ENCODE results near the gene CRIM1.
A peak's percentile ranks its signal among the peaks of the same experiment; 100 is the strongest.
"Not testable (repeated sequence)": the region's sequence is repeated elsewhere in the genome, so short reads cannot be mapped to it uniquely, and the experiment has no call there.

CRIM1 gene

DNA sequence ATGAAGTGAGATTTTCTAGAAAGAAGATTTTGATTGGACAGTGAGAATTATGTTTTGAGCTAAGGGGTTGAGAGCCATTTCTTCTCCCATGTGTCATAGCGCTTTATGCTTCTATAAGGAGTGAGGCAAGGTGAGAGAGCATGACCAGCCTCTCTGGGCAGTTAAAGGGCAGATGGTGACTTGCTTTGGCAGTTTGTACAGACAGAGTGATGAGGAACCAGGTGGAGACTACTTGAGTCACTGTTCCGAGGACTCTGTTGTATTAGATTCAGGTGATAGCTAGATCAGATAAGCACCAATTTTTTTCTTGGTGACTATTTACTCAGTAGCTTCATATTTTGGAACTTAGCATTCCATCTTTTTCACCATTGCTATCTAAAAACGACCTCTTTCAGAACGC is 4.5 kb downstream of the CRIM1 start:
- H3K27ac ChIP-seq: peak overlapping the region; percentile 48; the same call in 1 of the 2 replicates
- TF ChIP-seq CTCF (conservative IDR thresholded peaks at IDR 0.05) (no peak), ZFX (IDR thresholded peaks at IDR 0.05) (no peak)

- TF ChIP-seq ZFX (IDR thresholded peaks at IDR 0.05): no peak
- no peak for TF ChIP-seq CTCF (conservative IDR thresholded peaks at IDR 0.05)
- H3K27ac ChIP-seq: peak overlapping the region; percentile 48; the same call in 1 of the 2 replicates
Measured at GRCh38 chr2:36360834-36361233, 5.3 kb downstream of the CRIM1 start.

DNA sequence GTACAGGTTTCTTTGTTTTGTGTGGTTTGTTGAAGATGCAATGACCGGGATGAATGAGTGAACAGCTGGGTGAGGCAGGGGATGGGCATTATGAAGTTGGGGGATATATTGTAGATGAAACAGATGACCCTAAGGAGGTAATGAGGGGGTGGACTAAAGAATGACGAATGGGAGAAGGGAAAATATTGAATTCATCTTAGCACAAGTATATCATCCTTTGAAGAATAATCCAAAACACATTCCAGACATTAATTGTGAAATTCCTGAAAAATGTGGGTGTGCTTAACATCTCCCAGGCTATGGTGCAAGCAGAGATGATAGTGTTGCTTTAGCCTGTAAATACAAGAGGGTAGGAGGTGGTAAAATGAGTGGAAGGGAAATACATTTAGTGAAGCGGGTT is 5.8 kb downstream of the CRIM1 start:
- H3K27ac ChIP-seq: no peak overlapping the region
- TF ChIP-seq CTCF (conservative IDR thresholded peaks at IDR 0.05) (no peak), ZFX (IDR thresholded peaks at IDR 0.05) (no peak)

- TF ChIP-seq ZFX (IDR thresholded peaks at IDR 0.05) (no peak), CTCF (conservative IDR thresholded peaks at IDR 0.05) (no peak)
- H3K27ac ChIP-seq: no peak overlapping the region
Measured at GRCh38 chr2:36362291-36362690, 6.7 kb downstream of the CRIM1 start.

DNA sequence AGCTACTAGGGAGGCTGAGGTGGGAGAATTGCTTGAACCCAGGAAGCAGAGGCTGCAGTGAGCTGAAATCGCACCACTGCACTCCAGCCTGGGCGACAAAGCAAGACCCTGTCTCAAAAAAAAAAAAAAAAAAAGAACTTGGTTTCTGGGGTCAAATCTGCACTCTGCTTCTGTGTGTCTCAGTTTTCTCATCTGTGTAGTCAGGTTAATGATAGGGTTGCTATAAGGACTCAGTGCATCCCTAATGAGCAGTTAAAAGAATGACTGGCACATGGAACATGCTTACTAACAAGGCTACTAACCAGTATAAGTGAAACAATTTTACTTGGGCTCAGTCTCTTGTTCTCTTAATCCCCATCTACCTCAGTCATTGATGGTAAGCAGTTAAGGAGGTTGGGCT is 7.5 kb downstream of the CRIM1 start:
- not testable (repeated sequence) for H3K27ac ChIP-seq

DNA sequence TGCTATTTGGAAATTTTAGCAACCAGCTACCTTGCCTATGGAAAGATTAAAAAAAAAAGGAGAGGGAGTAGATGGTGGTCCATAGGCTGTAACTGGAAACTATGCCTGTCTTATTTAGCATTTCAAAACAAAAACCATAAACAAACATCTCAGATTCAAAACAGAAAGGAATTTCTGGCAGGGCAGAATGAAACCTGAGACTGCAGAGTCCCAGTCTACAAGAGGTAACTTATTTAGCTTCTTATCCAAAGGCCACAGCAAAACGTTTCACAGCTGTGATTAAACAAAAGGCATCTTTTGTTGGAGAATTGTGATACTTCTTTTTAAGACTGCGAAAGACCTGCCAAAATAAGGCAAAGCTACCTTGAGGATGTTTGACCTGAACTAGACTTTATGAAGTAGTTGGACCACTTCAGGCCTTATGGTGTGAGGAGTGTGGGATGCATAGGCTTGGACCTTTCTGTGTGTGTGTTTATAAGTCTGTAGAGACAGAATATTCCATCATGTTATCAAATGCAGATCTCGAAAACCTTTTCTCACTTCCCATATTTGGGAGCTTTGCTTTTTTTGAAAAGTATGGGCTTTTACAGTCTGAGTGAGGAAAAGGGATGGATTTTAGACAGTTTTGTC is 11.0 kb downstream of the CRIM1 start:
- no peak for TF ChIP-seq CTCF (conservative IDR thresholded peaks at IDR 0.05)
- no peak for TF ChIP-seq ZFX (IDR thresholded peaks at IDR 0.05)
- H3K27ac ChIP-seq: no peak overlapping the region

DNA sequence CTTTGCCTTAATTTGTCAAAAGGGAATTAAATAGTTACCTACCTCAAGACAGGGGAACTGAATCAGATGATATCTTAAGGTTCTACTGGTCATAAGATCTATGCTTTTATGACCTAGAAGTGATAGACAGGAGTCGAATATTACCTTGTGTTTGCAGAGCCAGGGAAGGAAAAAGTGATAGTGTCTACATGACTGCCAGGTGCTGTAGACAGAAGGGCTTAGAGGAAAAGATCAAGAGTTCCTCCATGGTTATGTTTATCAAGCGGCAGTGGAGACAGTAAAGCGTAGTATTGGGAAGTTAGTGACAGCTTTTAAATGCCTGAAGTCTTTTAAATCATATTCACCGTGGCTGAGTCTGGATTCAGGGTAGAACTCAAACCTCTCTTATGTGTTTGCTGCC is 11.9 kb downstream of the CRIM1 start:
- TF ChIP-seq CTCF (conservative IDR thresholded peaks at IDR 0.05): no peak
- TF ChIP-seq ZFX (IDR thresholded peaks at IDR 0.05): no peak
- no peak overlapping the region for H3K27ac ChIP-seq

DNA sequence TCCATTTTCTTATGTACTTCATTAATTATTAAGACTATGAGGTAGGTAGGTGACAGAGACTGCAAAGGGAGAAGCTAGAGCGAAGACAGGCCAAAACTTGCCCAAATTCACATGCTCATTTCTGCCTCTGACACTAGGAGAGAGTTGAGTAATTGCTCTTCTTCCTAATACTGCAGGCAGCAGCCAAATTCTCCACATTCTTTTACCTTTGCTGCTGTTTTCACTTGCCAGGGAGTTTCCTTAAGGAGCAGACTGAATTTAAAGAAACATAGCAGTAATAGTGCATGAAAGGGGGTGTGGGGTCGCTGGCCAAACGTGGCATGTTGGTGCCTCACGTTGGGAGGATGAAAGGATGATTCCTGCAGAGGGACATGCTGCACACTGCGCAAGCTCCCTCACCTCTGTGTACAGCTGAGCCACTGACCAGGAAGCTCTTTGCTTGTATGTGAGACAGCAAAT is 12.3 kb downstream of the CRIM1 start:
- no peak for TF ChIP-seq CTCF (conservative IDR thresholded peaks at IDR 0.05)
- no peak overlapping the region for H3K27ac ChIP-seq

Data from C4-2B (cell line).